Measurements from ENCODE around the gene IGFBPL1. TPM values are rescaled to one million over a fixed set of nuclear protein-coding genes. Genes with fewer than 3 reads are reported as not detected.
A peak's percentile ranks its signal among the peaks of the same experiment; 100 is the strongest.

The IGFBPL1 gene
- total and polyA plus RNA-seq, 2 of the 13 experiments (the other 11 are each of a cell fraction or from before 2014, with no cell fraction given): 0.24 TPM; not detected in 1

- no peak for TF ChIP-seq MLLT10 (CRISPR knock-in tag; IDR thresholded peaks at IDR 0.05)
- TF ChIP-seq, protein P1, sequence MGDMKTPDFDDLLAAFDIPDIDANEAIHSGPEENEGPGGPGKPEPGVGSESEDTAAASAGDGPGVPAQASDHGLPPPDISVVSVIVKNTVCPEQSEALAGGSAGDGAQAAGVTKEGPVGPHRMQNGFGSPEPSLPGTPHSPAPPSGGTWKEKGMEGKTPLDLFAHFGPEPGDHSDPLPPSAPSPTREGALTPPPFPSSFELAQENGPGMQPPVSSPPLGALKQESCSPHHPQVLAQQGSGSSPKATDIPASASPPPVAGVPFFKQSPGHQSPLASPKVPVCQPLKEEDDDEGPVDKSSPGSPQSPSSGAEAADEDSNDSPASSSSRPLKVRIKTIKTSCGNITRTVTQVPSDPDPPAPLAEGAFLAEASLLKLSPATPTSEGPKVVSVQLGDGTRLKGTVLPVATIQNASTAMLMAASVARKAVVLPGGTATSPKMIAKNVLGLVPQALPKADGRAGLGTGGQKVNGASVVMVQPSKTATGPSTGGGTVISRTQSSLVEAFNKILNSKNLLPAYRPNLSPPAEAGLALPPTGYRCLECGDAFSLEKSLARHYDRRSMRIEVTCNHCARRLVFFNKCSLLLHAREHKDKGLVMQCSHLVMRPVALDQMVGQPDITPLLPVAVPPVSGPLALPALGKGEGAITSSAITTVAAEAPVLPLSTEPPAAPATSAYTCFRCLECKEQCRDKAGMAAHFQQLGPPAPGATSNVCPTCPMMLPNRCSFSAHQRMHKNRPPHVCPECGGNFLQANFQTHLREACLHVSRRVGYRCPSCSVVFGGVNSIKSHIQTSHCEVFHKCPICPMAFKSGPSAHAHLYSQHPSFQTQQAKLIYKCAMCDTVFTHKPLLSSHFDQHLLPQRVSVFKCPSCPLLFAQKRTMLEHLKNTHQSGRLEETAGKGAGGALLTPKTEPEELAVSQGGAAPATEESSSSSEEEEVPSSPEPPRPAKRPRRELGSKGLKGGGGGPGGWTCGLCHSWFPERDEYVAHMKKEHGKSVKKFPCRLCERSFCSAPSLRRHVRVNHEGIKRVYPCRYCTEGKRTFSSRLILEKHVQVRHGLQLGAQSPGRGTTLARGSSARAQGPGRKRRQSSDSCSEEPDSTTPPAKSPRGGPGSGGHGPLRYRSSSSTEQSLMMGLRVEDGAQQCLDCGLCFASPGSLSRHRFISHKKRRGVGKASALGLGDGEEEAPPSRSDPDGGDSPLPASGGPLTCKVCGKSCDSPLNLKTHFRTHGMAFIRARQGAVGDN (CRISPR knock-in tag; IDR thresholded peaks at IDR 0.05): no peak
- no peak for TF ChIP-seq ZC3H4 (CRISPR knock-in tag; IDR thresholded peaks at IDR 0.05; ENCODE audit: borderline replicate concordance)
- TF ChIP-seq EZH2 (conservative IDR thresholded peaks at IDR 0.05; ENCODE audit: low read depth, low read length): no peak
- no peak for TF ChIP-seq SMAD1 (CRISPR knock-in tag; IDR thresholded peaks at IDR 0.05; ENCODE audit: borderline replicate concordance, low read depth)
- no peak for TF ChIP-seq SUZ12 (IDR thresholded peaks at IDR 0.05; ENCODE audit: low read depth, low read length)
- no peak for TF ChIP-seq ONECUT2 (CRISPR knock-in tag; IDR thresholded peaks at IDR 0.05)
- TF ChIP-seq NCOR1 (IDR thresholded peaks at IDR 0.05; ENCODE audit: borderline replicate concordance, low read length): no peak
- no peak for TF ChIP-seq SMARCE1 (IDR thresholded peaks at IDR 0.05; ENCODE audit: borderline replicate concordance)
- TF ChIP-seq JUND (CRISPR knock-in tag; IDR thresholded peaks at IDR 0.05): no peak
- no peak for TF ChIP-seq ZNF12 (CRISPR knock-in tag; IDR thresholded peaks at IDR 0.05)
- TF ChIP-seq EEA1 (CRISPR knock-in tag; IDR thresholded peaks at IDR 0.05; ENCODE audit: borderline replicate concordance): no peak
- no peak for TF ChIP-seq ZNF512B (CRISPR knock-in tag; IDR thresholded peaks at IDR 0.05; ENCODE audit: borderline replicate concordance)
- TF ChIP-seq HINFP (CRISPR knock-in tag; IDR thresholded peaks at IDR 0.05; ENCODE audit: low read depth): no peak
- TF ChIP-seq SKI (IDR thresholded peaks at IDR 0.05; ENCODE audit: partially characterized antibody): no peak
- TF ChIP-seq HNRNPH1 (optimal IDR thresholded peaks at IDR 0.05; ENCODE audit: low read depth, low read length): no peak
- TF ChIP-seq ZNF383 (CRISPR knock-in tag; IDR thresholded peaks at IDR 0.05; ENCODE audit: borderline replicate concordance): no peak
- no peak for TF ChIP-seq ZNF598 (CRISPR knock-in tag; IDR thresholded peaks at IDR 0.05; ENCODE audit: borderline replicate concordance)
- TF ChIP-seq HNF4A (CRISPR knock-in tag; IDR thresholded peaks at IDR 0.05): peak; percentile 42
- TF ChIP-seq KLF15 (CRISPR knock-in tag; IDR thresholded peaks at IDR 0.05; ENCODE audit: borderline replicate concordance): no peak
- no peak for TF ChIP-seq CENPX (CRISPR knock-in tag; IDR thresholded peaks at IDR 0.05)
- no peak for TF ChIP-seq MED1 (CRISPR knock-in tag; IDR thresholded peaks at IDR 0.05)
Observed at GRCh38 chr9:38374847-38375571, 49.2 kb downstream of the IGFBPL1 start (continued).

Measured in HepG2 (cell line).